HG02981 (cell line): Measurements from ENCODE around the gene UBXN1.
A peak's percentile ranks its signal among the peaks of the same experiment; 100 is the strongest.

Source experiments
- ATAC-seq: cut with Tn5 transposase; IDR thresholded peaks from one replicate; pipeline ENCODE4 v1.9.1; 2021; ENCODE audit warnings: mild to moderate bottlenecking, moderate library complexity; ENCODE audit not compliant: unreplicated experiment

UBXN1 gene

GRCh38 chr11:62646825-62647608 is 31.9 kb downstream of the UBXN1 start:
- ATAC-seq: no peak

- peak; percentile 95 for ATAC-seq
These were observed 32.7 kb downstream of the UBXN1 start, which contains the start of gene GANAB for GRCh38 chr11:62645946-62646824. GANAB (minus strand) TSS chr11:62646613; CDS start chr11:62646599, 14 bp downstream.

GRCh38 chr11:62645671-62645945 is 33.3 kb downstream of the UBXN1 start:
- ATAC-seq: no peak

GRCh38 chr11:62644220-62644619 is 34.7 kb downstream of the UBXN1 start:
- no peak for ATAC-seq

GRCh38 chr11:62632492-62632891 is 46.4 kb downstream of the UBXN1 start:
- ATAC-seq: no peak

- no peak for ATAC-seq
These were observed 51.2 kb downstream of the UBXN1 start for GRCh38 chr11:62627713-62628112.
